ENCODE measurements around the gene GRM4.

The GRM4 gene

GRCh38 chr6:34104628-34105027, 41.3 kb downstream of the GRM4 start:
- DNase-seq, result no peak

DNA sequence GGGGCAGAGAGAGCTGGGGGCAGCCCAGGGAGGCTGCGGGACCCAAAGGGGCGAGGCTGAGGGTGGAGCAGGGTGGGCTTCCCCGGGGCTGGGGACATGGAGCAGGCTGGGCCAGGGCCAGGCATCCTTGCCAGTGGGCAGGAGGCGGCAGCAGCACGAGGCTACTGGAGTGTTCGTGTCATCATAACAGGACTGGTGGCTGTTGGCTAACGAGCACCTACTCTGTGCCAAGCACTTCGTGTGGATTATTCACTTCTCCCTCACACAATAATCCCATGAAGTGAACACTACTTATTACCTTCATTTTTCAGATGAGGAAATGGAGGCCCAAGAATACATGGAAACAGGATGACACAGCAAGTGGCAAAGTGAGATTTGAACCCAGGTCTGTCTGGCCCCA, 41.7 kb downstream of the GRM4 start:
- DNase-seq, result no peak

DNA sequence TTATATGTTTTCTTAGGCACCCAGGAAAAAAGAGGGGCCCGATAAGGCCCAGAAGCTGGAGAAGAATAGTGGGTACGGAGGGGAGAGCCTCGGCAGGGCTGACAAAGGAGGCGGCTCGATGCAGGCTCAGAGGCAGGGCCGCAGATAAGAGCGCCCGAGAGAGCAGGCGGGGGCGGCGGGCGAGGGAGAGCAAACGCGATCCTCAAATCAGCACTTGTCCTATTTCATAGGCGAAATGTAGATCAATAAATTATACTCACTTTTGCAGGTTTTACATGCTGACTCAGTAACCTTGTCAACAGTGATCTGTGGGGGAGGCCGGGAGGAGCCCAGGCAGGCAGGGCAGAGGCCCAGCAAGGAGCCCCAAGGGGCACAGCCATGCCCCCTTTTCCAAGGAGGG, 42.6 kb downstream of the GRM4 start:
- no peak for DNase-seq

DNA sequence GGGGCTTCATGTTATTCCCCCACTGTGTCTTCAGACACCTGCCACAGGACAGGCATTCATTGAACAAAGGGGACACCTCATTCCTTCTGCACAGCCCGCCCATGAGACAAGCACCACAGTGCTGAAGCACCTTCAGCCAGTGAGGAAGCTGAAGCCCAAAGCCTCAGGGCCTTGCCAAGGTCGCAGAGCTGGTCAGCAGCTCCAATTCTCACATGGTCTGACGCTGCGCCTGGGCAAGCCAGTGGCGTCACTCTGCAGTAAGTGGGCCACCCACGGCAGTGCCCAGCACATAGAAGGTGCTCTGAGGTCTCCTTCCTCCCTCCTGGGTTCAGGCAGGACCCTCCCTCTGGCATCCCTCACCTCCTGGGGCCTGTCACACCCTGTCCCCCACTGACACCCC, 43.2 kb downstream of the GRM4 start:
- no peak for DNase-seq

DNA sequence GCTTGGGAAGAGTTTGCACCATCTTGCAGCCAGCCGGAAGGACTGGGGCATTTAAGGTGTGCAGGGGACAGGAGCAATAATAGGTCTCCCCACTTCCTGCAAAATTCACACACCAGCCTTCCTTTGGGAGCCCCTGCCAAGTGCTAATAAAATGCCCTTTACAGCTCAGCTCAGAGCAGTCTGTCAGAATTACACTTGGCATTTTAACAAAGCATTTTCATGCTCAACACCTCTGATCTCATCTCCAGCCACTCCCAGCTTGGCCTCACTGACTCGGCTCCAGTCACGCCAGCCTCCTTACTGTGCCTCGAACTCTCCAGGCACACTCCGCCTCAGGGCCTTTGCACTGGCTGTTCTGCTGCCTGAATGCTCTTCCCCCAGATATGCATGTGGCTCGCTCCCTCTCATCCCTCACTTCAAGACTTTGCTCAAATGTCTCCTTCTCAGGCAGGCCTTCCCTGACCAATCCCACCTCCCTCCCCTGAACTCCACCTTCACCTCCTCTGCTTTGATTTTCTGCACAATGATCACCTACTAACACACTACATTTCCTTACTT, 43.7 kb downstream of the GRM4 start:
- no peak for DNase-seq

- DNase-seq, result no peak
Observed at GRCh38 chr6:34100788-34101187, 45.1 kb downstream of the GRM4 start.

DNA sequence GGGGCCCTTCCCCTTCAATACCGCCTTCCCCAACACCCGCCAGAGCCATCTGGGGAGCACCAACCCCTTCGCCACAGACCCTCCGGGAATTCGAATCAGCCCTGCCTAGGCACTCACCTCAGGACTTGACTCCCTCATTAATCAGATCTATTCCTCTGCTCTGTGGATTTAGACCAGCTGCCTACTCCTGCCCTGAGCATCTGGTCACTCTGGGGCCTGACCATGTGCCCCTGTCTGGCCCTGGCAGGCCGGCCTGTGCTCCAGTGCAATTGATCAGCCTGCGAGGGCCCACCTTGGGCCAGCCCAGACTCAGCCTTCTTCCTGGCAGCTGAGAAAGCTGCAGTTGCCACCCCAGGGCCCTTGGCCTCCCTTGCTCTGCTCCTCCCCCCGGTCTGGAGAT, 46.0 kb downstream of the GRM4 start:
- DNase-seq, result no peak

DNA sequence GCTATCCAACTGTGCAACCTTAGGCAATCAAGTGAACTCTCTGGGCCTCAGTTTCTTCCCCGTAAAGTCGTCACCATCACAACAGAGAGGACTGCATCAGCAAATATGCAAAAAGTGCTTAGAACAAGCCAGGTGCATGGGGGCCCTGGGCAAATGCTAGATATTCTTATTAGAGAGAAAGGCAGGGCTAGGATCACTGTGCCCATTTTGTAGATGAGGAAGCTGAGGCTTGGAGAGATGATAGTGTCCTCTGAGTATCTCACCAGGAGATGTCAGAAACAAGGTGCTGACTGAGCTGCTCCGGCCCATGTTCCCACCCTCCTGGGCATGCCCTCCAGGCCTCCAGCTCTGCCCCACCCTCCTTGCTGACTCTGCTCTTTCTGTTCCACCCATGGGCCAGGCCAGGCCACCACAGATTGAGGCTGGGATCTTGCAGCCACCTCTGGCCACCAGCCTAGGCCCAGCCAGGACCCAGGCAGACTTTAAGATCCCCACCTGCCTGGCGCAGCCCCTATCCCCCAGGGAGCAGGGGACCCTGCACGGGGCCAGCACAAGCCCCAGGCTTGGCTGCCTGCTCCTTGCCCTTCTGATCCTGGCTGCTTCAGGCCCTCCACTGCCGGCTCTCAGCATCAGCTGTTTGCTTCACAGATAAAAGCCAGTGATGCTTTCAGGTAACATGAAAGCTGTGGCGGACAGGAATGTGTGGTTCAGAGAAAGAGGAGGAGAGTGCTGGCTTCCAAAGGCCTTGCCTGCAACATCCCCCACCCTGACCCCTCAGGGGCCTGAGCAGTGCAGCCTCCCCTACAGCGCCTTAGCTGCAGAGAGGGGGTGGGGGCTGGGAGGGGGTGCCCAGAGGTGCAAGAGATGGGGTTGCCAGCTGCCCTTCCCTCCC, 47.6 kb downstream of the GRM4 start:
- no peak for DNase-seq

- DNase-seq, result no peak
Observed at GRCh38 chr6:34096814-34097213, 49.1 kb downstream of the GRM4 start.

DNA sequence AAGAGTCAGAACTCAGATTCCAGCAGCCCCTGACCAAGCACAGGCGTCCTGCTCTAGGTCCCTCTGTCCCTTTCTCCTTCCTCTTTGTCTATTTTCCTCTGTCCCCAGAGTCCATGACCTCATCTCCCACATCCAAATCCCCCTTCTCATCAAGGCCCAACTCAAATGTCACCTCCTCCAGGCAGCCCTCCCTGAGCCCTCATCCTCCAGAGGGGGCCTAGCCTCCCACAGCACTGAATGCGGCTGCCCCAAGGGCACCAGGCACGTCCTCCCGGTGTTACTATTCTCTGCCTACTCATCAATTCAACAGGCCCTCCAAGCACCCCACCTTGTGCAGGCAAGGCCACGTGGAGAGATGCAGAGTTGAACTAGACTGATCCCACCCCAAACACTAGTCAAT, 49.7 kb downstream of the GRM4 start:
- no peak for DNase-seq

DNA sequence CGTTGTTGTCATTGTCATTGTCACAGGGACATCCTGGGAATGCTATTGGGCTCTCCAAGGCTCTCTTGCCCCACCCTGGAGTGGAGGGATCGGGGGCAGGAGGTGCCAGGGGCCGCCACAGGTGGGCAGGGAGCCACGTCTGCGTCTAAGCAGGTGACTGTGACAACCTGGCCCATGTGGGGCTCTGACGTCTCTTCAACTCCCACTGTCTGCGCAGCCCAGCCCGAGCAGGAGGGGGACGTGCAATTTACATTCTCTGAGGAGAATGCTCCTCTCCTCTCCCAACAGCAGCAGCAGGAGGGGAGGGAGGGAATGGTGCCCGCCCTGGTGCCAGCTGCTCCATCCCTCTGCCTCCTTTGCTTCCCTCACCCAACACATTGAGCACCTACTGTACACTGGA, 50.1 kb downstream of the GRM4 start:
- no peak for DNase-seq

GRCh38 chr6:34095136-34095505, 50.8 kb downstream of the GRM4 start:
- DNase-seq, result no peak

DNA sequence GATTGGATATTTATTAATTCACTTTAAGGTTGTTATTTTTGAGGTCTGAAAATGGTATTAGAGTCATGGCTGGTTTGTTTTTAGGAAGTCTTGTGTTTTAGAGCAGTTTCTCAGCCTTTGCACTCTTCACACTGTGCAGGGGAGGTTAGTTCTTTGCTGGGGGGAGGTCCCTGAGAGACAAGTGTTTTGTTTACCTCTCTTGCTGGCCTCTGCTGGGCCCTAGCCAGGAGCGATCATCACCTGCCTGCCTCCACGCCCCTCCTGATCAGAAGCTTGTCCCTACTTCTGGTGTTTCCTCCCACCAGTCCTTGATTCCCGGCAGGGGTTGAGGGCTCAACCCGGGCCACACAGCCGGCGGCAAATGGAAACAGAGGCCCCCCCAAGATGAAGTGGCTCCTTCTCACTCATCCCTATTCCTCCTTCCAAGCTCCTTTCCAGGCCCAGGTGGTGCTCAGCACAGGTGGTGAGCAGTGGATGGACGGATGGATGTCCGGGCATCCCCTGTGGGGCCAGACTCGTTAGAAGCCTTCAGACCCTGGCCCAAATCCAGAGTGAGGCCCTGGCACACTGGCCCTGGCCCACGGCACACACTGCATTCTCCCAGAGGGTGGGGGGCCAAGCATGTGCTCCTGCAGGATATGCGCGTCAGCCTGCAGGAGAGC, 51.3 kb downstream of the GRM4 start:
- DNase-seq, result no peak

GRCh38 chr6:34093854-34094430, 51.9 kb downstream of the GRM4 start:
- DNase-seq, result no peak

DNA sequence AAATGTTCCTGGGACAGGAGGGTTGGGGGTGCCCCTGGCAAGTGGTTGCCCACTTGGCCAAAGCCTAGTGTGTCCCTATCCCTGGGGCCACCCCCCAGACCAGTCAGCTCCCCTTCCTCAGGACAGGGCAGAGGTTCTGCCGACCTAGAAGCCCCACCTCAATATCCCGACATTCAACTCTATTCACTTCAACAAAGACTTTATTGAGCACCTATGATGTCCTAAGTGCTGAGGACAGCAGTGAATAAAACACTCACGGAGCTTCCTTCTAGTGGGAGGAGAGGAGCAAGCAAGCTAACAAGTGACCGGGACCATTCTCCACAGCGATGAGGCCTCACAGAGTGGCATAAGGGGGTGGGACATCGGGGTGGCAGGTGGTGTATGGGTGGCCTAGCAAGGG, 52.7 kb downstream of the GRM4 start:
- DNase-seq, result no peak

GRCh38 chr6:34092631-34093030, 53.3 kb downstream of the GRM4 start:
- no peak for DNase-seq

GRCh38 chr6:34090935-34091334, 55.0 kb downstream of the GRM4 start:
- DNase-seq, result no peak

DNA sequence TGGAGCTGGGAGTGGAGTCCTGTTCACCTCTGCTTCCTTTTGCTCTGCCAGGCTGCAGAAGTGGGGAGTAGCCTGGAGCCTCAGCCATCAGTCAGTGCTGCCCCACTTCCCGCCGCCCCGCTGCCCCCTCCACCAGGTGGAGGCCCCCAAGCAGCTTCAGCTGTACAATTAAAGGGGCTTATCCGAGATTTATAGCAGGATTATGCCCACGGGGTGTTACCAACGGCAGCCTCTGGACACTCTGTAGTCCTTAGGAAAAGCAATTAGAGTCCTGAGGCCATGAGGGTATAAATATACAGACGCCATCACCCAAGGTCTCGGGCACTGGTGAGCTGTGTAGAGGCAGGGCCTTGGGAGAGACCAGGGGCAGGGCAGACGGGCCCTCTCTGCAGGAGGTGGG, 55.4 kb downstream of the GRM4 start:
- DNase-seq, result no peak

GRCh38 chr6:34086558-34086957, 59.3 kb downstream of the GRM4 start:
- DNase-seq, result no peak

GRCh38 chr6:34085453-34086170, 60.3 kb downstream of the GRM4 start:
- DNase-seq, result no peak

- DNase-seq, result no peak
Observed at GRCh38 chr6:34084591-34085290, 61.1 kb downstream of the GRM4 start.

DNA sequence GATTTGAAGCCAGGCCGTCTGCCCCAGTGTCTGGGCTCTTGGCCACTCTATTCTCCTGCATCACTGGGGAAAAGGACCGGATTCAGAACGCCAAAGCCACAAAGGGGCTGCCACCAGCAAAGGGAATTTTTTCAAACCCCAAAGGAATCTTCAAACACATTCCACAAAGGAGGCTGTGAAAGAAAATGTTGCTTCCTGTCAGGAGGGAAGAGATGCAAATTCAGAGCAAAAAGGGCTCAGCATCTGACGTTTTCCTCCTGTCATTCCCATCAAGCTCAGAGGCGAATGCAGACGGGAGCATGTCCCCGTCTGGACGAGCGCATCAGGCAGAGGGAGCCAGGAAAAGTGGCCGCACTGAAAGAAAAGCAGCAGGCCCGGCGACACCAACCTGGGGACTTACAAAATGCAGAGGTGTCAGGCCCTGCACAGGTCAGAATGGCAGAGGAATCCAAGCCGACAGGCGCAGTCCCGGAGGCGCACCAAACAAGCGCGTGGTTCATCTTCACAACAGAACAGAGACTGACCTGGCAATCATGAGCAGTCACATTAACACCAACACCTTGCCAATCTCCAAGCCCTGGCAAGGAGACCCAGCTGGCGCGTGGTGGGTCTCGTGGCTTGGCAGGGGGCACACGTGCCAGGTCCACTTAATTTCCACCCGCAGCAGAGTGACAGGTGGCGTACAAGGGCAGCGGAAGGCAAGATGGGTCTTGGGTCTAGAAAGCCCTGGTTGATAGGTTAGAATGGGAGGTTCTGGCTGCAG, 62.8 kb downstream of the GRM4 start:
- no peak for DNase-seq

Measured in CD4-positive, alpha-beta T cell treated with Interleukin-1 beta for 1 hour (primary cell).